Parathyroid adenoma (tissue), 2 donors: ENCODE results near the gene MTHFD2L.

Experiments
- H2AFZ ChIP-seq: fragments of 300-600 bp; sonication (generic); one replicate; pipeline ENCODE4 v1.7.0; 2017; ENCODE audit warnings: antibody characterized with exemption, mild to moderate bottlenecking
- H3K27ac ChIP-seq: fragments of 300-600 bp; sonication (generic); one replicate; pipeline ENCODE4 v1.7.0; 2017
- H3K27me3 ChIP-seq: fragments of 300-600 bp; sonication (generic); one replicate; pipeline ENCODE4 v1.7.0; 2017; ENCODE audit warnings: low read length; ENCODE audit not compliant: control insufficient read depth, insufficient read depth
- H3K36me3 ChIP-seq: fragments of 300-600 bp; sonication (generic); one replicate; pipeline ENCODE4 v1.7.0; 2017; ENCODE audit warnings: low read length; ENCODE audit not compliant: control insufficient read depth, insufficient read depth
- H3K4me1 ChIP-seq: fragments of 300-600 bp; sonication (generic); one replicate; pipeline ENCODE4 v1.7.0; 2017; ENCODE audit warnings: control low read depth
- H3K4me2 ChIP-seq: fragments of 300-600 bp; sonication (generic); one replicate; pipeline ENCODE4 v1.7.0; 2017; ENCODE audit warnings: low read length
- H3K4me3 ChIP-seq: fragments of 300-600 bp; sonication (generic); one replicate; pipeline ENCODE4 v1.7.0; 2017; ENCODE audit warnings: low read depth, low read length
- H3K79me2 ChIP-seq: fragments of 300-600 bp; sonication (generic); one replicate; pipeline ENCODE4 v1.7.0; 2017; ENCODE audit warnings: control low read depth
- H3K9ac ChIP-seq: fragments of 300-600 bp; sonication (generic); one replicate; pipeline ENCODE4 v1.7.0; 2017; ENCODE audit warnings: mild to moderate bottlenecking
- H3K9me3 ChIP-seq: fragments of 300-600 bp; sonication (generic); one replicate; pipeline ENCODE4 v1.7.0; 2017; ENCODE audit warnings: low read length; ENCODE audit not compliant: control insufficient read depth
- CTCF ChIP-seq: fragments of 300-600 bp; sonication (generic); IDR thresholded peaks from one replicate; pipeline ENCODE4 v1.7.0; 2017; ENCODE audit warnings: antibody characterized with exemption, mild to moderate bottlenecking
- donor health status: primary hyperparathyroidism.

MTHFD2L gene

GRCh38 chr4:74263551-74263950 is 105.6 kb downstream of the MTHFD2L start:
- Histone ChIP-seq H3K4me3 (no peak overlapping the region), H3K9me3 (no peaks in the 10 kb centered on the region), H3K9ac (no peak overlapping the region), H2AFZ (no peak overlapping the region), H3K79me2 (no peaks in the 10 kb centered on the region), H3K4me1 (no peaks in the 10 kb centered on the region), H3K27ac (no peak overlapping the region), H3K36me3 (no peaks in the 10 kb centered on the region), H3K27me3 (no peaks in the 10 kb centered on the region), H3K4me2 (no peak overlapping the region)
- no peak for TF ChIP-seq CTCF

GRCh38 chr4:74266081-74266480 is 108.2 kb downstream of the MTHFD2L start:
- Histone ChIP-seq H3K79me2 (no peaks in the 10 kb centered on the region), H3K4me2 (no peak overlapping the region), H3K4me1 (no peaks in the 10 kb centered on the region), H3K27me3 (no peaks in the 10 kb centered on the region), H3K36me3 (no peaks in the 10 kb centered on the region), H2AFZ (no peak overlapping the region), H3K9ac (no peak overlapping the region), H3K4me3 (no peak overlapping the region), H3K27ac (no peak overlapping the region), H3K9me3 (no peaks in the 10 kb centered on the region)
- no peak for TF ChIP-seq CTCF

- Histone ChIP-seq H3K4me1 (no peaks in the 10 kb centered on the region), H3K9ac (no peak overlapping the region), H2AFZ (no peak overlapping the region), H3K27me3 (no peaks in the 10 kb centered on the region), H3K27ac (no peak overlapping the region), H3K36me3 (no peaks in the 10 kb centered on the region), H3K4me3 (no peak overlapping the region), H3K4me2 (no peak overlapping the region), H3K79me2 (no peaks in the 10 kb centered on the region), H3K9me3 (no peaks in the 10 kb centered on the region)
- TF ChIP-seq CTCF = no peak
Observed at GRCh38 chr4:74267998-74268606, 110.2 kb downstream of the MTHFD2L start.

- Histone ChIP-seq H3K27ac (no peak overlapping the region), H3K36me3 (no peaks in the 10 kb centered on the region), H3K4me1 (no peaks in the 10 kb centered on the region), H3K4me3 (no peak overlapping the region), H3K79me2 (no peaks in the 10 kb centered on the region), H3K4me2 (no peak overlapping the region), H3K9ac (no peak overlapping the region), H2AFZ (no peak overlapping the region), H3K9me3 (no peaks in the 10 kb centered on the region), H3K27me3 (no peaks in the 10 kb centered on the region)
- TF ChIP-seq CTCF = no peak
Observed at GRCh38 chr4:74268643-74269042, 110.7 kb downstream of the MTHFD2L start.

- H3K9ac ChIP-seq = no peak overlapping the region
- no peaks in the 10 kb centered on the region for H3K79me2 ChIP-seq
- no peaks in the 10 kb centered on the region for H3K36me3 ChIP-seq
- no peak overlapping the region for H3K27ac ChIP-seq
- H2AFZ ChIP-seq = no peak overlapping the region
- H3K4me2 ChIP-seq = no peak overlapping the region
- no peak for TF ChIP-seq CTCF
- H3K27me3 ChIP-seq = no peaks in the 10 kb centered on the region
- H3K9me3 ChIP-seq = no peaks in the 10 kb centered on the region
- H3K4me1 ChIP-seq = no peaks in the 10 kb centered on the region
- no peak overlapping the region for H3K4me3 ChIP-seq
Observed at GRCh38 chr4:74278490-74278889, 120.6 kb downstream of the MTHFD2L start.
